IPS-NIHi7 (cell line): ENCODE results near the gene HCRTR1.
"Not testable (repeated sequence)": the region's sequence is repeated elsewhere in the genome, so short reads cannot be mapped to it uniquely, and the experiment has no call there.

Experiments used
- DNase-seq: peaks from one replicate; pipeline ENCODE4 v3.0.0; 2012; ENCODE audit warnings: mixed read lengths; ENCODE audit errors: extremely low spot score

HCRTR1 gene

DNA sequence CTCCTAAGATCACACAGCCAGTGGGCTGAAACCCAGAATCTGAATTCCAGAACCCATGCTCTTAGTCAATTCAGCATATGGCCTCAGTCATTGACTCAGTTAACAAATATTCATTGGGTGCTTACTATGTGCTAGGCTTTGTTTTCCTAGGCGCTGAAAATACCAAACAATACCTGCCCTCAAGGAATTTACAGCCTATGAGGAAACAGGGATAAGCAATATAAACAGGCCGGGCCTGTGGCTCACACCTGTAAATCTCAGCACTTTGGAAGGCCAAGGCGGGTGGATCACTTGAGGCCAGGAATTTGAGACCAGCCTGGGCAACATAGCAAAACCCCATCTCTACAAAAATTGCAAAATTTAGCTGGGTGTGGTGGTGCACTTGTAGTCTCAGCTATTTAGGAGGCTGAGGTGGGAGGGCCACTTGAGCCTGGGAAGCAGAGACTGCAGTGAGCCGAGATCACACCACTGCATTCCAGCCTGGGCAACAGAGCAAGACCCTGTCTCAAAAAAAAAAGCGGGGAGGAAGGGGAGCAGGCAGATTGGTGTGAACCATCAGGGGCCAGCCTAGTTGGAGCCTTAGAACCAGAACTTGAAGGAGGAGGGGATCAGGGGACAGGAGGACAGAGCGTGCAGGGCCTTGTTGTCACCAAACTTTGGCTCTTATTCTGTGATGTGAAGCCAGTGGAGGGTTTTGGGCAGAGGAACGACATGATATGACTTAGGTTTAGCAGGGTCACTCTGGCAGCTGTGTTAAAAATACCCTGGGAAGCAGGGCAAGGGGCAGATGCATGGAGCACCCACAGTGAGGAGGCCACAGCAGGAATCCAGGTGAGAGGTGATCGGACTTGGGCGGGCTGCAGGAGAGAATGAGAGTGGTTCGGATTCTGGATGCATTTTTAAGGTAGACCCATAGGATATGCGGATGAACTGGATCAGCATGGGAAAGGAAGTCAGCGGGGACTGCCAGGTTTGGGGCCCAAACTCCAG is 35.4 kb upstream of the HCRTR1 start:
- no peak for DNase-seq

- DNase-seq = no peak
Measured at GRCh38 chr1:31583082-31583994, 34.2 kb upstream of the HCRTR1 start.

DNA sequence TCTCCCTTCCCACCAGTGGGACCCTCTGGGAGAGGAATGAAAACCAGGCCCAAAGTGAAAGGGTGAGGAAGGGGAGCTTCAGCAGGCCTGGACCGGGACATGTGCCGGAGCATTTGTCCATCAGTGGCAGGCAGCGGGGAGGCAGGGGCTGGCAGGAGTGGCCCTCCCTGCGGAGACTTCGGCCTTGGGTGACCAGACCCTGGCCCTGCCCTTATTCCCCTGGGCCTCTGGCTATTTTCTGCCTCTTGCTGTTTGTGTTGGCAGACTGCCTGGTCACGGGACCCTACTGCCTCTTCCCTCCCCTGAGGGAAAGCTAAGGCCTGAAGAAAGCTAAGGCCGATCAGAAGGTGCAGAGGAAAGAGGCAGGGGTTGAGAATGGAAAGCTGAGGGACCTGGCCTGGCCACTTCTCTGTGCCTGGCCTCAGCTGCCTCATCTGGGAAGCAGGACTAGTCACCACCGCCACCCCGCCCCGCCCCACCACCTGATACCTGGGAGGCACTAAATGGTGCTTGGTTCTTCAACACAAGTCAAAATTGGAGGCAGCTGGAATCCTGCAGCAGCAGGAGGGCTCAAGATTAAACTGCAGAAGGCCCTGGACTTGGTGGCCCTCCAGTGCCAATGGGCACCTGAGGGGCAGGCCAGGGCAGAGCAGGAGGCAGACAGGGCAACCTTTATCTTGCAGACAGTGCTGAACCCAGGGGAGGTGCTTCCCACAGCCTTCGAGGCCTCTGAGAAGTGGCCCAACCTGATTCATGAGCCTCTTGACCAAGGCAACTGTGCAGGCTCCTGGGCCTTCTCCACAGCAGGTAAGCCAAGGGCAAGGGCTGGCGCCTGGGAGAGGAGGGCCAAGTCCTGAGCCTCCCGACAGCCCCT is 33.3 kb upstream of the HCRTR1 start:
- DNase-seq = no peak

DNA sequence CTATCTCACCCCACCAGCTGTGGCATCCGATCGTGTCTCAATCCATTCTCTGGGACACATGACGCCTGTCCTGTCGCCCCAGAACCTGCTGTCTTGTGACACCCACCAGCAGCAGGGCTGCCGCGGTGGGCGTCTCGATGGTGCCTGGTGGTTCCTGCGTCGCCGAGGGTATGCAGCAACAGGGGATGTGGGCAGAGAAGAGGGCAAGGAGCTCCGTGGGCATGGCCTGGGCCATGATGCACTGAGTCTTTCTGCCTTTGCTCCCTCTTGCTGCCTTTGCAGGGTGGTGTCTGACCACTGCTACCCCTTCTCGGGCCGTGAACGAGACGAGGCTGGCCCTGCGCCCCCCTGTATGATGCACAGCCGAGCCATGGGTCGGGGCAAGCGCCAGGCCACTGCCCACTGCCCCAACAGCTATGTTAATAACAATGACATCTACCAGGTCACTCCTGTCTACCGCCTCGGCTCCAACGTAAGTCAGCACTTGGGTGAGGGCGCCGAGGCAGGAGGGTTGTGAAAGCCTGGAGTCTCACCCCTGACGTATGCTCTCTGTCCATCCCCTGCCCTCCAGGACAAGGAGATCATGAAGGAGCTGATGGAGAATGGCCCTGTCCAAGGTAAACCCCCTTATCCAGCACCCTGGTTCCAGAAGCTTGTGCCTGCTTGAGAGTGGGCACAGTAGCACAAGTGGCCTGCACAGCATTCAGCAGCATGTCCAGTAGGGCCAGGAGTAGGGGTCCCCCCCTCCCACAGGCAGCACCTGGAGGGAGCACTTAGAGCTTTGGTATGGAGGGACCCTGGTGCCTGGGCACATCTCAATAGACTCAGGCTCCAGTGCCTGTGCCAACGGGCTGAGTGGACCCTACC is 32.4 kb upstream of the HCRTR1 start:
- no peak for DNase-seq

DNA sequence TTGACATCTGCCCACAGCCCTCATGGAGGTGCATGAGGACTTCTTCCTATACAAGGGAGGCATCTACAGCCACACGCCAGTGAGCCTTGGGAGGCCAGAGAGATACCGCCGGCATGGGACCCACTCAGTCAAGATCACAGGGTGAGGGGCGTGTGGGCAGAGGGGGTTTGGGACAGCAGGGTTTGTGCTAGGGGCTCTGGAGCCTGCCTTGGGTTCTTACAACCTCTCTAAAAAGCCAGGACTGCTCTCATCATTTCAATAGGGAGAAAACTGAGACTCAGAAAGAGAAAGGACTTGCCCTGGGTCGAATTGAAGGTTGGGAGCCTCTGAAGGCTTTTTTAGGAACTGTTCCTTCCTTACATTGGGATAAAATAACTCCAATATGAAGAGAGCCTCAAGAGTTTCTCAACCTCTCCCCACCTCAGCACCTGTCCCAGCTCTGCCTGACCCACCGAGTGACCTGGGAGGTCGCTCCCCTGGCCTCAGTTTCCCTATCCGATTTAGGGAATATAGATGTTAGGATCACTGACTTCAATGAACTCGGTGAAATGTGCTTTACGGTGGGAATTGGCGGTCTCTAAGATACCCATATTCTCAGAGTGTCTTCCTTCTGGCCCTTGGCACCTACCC is 31.6 kb upstream of the HCRTR1 start:
- no peak for DNase-seq

DNA sequence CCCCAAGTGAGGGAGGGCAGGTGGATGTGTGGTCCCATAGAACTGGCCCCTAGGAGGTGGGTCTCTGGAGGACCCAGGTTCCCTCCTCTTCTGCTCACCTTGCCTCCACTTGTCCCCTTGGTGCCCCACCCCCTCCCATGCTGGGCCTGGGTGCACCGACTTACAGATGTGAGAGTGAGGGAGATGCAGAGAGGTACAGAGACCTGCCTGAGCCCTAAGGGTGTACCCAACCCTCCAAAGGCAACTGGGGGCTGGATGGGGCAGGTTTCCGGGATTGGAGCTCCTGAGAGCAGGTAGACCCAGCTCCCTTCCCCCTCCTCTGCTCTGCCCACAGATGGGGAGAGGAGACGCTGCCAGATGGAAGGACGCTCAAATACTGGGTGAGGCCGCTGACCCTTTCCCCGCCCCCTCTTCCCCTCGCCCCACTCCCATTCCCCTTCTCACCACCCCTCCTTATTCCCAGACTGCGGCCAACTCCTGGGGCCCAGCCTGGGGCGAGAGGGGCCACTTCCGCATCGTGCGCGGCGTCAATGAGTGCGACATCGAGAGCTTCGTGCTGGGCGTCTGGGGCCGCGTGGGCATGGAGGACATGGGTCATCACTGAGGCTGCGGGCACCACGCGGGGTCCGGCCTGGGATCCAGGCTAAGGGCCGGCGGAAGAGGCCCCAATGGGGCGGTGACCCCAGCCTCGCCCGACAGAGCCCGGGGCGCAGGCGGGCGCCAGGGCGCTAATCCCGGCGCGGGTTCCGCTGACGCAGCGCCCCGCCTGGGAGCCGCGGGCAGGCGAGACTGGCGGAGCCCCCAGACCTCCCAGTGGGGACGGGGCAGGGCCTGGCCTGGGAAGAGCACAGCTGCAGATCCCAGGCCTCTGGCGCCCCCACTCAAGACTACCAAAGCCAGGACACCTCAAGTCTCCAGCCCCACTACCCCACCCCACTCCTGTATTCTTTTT is 30.8 kb upstream of the HCRTR1 start:
- no peak for DNase-seq

- DNase-seq = not testable (repeated sequence)
Measured at GRCh38 chr1:31587328-31587699, 30.2 kb upstream of the HCRTR1 start.

- peak; percentile 89 for DNase-seq
Measured at GRCh38 chr1:31587720-31588423, 29.6 kb upstream of the HCRTR1 start.

DNA sequence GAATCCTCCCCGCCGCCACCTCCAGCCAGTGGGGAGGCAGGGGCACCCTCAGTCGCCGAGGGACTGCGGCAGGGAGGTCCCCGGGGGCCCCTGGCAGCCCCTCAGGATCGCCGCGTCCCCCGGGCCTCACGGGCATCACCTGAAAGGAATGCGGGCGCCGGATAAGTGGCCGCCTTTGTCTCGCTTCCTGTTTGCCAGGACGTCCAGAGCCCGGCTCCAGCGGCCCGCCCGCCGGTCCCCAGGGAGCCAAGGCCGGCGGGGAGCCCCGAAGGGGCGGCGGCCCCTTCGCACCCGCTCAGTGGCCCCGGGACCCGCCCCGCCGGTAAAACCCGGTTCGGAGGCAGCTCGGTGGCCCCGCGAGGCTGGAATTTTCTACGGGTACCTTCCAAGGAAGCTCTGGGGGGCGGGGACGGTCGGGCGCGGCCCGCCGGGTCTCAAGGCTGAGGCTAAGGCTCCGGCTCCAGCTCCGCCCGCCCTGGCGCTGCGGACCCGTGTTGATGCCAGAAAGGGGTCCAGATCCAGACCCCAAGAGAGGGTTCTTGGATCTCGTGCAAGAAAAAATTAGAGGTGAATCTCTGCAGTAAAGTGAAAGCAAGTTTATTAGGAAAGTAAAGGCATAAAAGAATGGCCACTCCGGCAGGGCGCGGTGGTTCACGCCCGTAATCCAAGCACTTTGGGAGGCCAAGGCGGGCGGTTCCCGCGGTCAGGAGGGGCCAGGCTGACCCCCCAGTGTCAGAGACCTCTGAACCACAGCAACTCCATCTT is 28.6 kb upstream of the HCRTR1 start:
- DNase-seq = peak; percentile 61

GRCh38 chr1:31591425-31592093 is 25.9 kb upstream of the HCRTR1 start:
- no peak for DNase-seq

GRCh38 chr1:31592132-31592531 is 25.4 kb upstream of the HCRTR1 start:
- DNase-seq = no peak

DNA sequence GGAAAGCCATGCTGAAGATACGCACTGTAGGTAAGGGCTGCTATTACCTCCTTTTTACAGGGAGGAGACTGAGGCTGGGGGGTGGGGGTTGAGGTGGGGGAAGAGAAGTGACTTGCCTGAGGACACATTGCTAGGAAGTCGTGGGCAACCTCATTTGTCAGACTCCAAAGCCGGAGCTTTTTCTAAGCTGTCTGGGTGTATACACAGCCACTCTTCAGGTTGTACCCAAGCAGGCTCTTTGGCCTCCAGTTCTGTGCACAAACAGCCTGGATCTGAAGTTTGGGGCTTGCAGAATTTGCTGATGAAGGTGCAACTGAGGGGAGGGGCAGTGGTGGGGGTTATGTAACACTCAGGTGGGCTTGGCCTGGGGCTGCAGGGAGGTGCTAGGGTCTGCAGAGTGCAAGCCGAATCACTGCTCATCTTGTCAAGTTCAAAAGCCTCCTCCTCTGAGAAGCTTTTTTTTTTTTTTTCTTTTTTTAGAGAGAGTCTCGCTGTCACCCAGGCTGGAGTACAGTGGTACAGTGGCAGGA is 24.3 kb upstream of the HCRTR1 start:
- no peak for DNase-seq

- peak; percentile 91 for DNase-seq
Measured at GRCh38 chr1:31593770-31594632, 23.5 kb upstream of the HCRTR1 start.

DNA sequence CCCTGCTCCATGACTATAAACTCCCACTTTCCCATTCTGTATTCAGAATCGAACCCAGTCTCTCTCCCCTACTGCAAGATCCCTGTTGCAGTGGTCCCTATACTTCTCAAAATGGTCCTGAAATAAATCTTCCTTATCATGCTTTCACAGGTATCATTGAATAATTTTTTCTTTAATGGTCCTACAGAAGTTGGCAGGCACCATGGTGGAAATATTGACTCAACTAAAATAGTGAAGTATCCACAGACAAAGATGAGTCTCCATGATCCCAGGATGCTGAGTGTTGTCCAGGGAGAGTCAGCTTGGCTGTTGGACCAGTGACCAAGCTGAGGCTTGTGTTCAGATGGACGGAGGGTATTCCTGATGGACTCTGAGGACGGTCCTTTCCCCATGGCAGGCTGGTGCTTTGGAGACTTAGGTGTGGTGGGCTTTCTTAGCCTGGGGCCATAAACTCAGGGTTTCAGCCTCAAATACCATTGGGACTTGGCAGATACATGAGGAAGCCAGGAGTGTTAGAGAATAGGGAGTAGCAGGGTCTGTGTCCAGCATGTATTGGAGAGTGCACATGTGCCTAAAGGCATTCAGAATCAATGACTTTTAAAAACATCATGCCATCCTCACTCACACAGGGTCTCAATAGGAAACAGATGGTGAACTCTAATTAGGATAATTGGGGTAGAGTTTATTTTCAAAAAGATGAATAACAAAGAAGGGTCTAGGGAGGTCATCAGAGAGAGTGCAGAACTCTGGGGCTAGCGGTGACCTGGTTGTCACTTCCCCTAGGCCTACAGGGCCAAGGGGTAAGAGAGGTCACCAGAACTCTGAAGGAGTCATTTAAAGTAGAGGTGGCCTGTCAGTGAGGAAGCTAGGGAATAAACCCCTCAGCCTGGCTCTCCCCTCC is 21.4 kb upstream of the HCRTR1 start:
- DNase-seq = no peak

GRCh38 chr1:31596737-31597097 is 20.8 kb upstream of the HCRTR1 start:
- no peak for DNase-seq
